ENCODE results near the gene MICU2.

Gene MICU2

GRCh38 chr13:21446656-21447055 lies 157.3 kb downstream of the MICU2 start:
- no peak for DNase-seq (ENCODE audit: low read depth)
- TF ChIP-seq, protein P1, sequence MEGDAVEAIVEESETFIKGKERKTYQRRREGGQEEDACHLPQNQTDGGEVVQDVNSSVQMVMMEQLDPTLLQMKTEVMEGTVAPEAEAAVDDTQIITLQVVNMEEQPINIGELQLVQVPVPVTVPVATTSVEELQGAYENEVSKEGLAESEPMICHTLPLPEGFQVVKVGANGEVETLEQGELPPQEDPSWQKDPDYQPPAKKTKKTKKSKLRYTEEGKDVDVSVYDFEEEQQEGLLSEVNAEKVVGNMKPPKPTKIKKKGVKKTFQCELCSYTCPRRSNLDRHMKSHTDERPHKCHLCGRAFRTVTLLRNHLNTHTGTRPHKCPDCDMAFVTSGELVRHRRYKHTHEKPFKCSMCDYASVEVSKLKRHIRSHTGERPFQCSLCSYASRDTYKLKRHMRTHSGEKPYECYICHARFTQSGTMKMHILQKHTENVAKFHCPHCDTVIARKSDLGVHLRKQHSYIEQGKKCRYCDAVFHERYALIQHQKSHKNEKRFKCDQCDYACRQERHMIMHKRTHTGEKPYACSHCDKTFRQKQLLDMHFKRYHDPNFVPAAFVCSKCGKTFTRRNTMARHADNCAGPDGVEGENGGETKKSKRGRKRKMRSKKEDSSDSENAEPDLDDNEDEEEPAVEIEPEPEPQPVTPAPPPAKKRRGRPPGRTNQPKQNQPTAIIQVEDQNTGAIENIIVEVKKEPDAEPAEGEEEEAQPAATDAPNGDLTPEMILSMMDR (IDR thresholded peaks at IDR 0.05; ENCODE audit: control insufficient read depth, extremely low read depth, insufficient read depth), result no peak
- H3K4me3 ChIP-seq (ENCODE audit: low read depth, low read length), result no peak overlapping the region

GRCh38 chr13:21445759-21446158 lies 158.2 kb downstream of the MICU2 start:
- TF ChIP-seq, protein P1 (IDR thresholded peaks at IDR 0.05; ENCODE audit: control insufficient read depth, extremely low read depth, insufficient read depth), result no peak
- H3K4me3 ChIP-seq (ENCODE audit: low read depth, low read length), result no peak overlapping the region
- DNase-seq (ENCODE audit: low read depth), result no peak

DNA sequence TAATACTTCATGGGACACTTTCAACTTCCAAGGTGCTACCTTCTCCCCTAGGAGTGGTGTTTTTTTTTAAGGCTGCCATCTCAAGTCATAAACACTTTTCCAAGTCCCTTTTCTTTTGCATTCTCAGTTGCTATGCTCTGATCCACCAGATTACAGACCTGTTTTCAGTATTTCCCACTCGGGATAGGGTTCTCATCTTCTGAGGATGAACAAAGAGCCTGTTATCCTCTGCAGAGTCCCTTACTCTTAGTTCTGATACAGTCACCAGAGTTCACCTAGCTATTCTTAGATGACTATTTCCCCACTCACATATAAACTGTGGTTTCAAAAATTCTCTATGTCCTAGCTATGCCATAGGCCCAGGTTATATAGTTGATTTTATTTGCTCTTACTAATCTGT lies 160.8 kb downstream of the MICU2 start:
- TF ChIP-seq, protein P1 (IDR thresholded peaks at IDR 0.05; ENCODE audit: control insufficient read depth, extremely low read depth, insufficient read depth), result no peak
- H3K4me3 ChIP-seq (ENCODE audit: low read depth, low read length), result no peak overlapping the region
- DNase-seq (ENCODE audit: low read depth), result no peak
